Fibroblast of pulmonary artery (primary cell): ENCODE data around the gene FANCD2OS.

Source experiments
- DNase-seq: peaks from one replicate; pipeline ENCODE4 v3.0.0-alpha.2; 2010; ENCODE audit warnings: low read depth
- H3K4me3 ChIP-seq: replicated peaks from 2 replicates; pipeline ENCODE4 v1.5.1; 2011; ENCODE audit warnings: low read depth, mild to moderate bottlenecking, control low read depth, low read length, moderate library complexity
- CTCF ChIP-seq: IDR thresholded peaks from 2 replicates; pipeline ENCODE4 v1.5.1; 2011; ENCODE audit warnings: mild to moderate bottlenecking, control low read depth, low read length, inconsistent platforms; ENCODE audit errors: missing control alignments

FANCD2OS gene

GRCh38 chr3:10121064-10121463 lies 13.0 kb upstream of the FANCD2OS start:
- TF ChIP-seq CTCF: no peak
- no peak for DNase-seq
- no peak overlapping the region for H3K4me3 ChIP-seq

DNA sequence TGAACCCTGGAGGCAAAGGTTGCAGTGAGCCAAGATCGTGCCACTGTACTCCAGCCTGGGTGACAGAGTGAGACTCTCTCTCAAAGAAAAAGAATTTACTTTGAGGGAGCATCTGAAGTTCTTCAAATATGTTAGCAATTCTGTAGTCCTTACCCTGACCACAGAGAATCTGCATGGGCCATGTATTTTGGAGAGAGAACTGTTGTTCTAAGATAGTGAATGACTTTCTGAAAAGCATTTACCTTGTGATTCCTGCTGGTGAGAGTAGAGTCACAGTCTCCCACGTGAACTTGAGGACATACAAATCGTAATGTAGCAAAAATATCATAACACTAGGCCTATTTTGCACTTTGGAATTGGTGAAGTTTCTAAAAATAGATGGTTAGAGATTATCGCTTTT lies 11.3 kb upstream of the FANCD2OS start:
- no peak for DNase-seq
- TF ChIP-seq CTCF: no peak
- no peak overlapping the region for H3K4me3 ChIP-seq

DNA sequence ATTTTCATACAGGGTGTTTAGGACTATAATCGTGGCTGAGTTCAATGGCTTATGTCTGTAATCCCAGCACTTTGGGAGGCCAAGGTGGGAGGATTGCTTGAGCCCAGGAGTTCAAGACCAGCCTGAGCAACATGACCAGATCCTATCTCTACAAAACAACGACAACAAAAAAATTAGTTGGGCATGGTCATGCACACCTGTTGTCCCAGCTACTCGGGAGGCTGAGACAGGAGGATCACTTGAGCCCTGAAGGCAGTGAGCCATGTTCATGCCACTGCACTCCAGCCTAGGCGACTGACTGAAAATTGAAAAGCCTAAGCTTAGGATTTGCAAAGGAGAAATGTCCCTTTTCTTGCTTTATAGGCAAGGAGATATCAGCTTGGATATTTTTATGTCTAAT lies 8.9 kb upstream of the FANCD2OS start:
- DNase-seq: no peak
- TF ChIP-seq CTCF: no peak
- H3K4me3 ChIP-seq: peak overlapping the region; percentile 83

DNA sequence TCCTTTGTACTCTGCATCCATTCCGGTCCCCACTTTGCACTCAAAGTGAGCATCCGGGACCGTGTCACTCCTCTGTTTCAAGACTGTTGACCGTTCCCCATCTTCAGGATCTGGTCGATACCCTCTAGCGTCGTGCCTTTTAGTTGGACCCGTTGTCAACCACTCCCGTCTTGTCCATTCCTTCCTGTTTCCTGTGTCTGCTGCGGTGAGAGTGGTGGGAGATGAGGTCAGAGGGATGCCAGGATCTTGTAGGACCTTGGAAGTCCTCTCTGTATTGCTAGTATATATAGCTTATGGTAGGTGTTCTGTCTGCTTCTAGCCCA lies 8.0 kb upstream of the FANCD2OS start:
- H3K4me3 ChIP-seq: peak overlapping the region; percentile 83
- no peak for TF ChIP-seq CTCF
- DNase-seq: peak; percentile 33

DNA sequence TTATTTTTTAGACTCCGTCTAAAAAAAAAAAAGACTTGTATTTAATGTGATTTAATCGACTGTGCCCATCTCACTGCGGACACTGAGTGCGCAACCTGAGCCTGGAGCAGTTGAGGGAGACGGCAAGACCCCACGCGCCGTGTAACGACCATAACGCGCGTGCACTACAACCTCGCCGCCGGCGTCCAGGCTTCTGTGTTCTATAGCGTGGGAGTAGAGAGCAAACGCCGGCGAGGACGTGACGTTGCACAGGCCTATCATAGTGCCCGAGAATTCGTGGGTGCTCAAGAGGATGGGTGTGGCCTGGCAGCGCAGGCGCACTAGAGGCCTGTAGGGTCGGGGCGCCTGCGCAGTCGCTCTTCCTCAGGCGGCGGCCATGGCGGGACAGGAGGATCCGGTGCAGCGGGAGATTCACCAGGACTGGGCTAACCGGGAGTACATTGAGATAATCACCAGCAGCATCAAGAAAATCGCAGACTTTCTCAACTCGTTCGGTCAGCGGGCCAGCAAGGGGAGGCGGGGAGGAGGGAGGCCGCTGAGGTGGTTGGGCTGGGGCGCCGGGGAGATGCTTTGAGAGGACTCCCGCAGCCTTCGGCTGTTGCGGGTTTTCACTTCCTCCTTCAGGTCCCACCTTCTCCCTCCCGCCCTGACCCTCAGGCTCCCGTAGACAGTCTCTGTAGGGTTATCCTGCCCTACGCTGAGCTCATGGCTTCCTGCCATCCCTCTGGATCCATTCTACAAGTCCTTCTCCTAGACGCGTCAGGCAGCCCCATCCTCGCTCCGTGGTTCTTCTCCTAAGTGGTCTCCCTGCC lies 7.5 kb upstream of the FANCD2OS start, which contains the start of gene BRK1:
BRK1 (plus strand) TSS at position 350 of the 812 bp plus-strand sequence; CDS start at position 377, 27 bp downstream.
- peak within 1 kb of the TSS; percentile 83 for H3K4me3 ChIP-seq
- peak; percentile 98 for DNase-seq
- TF ChIP-seq CTCF: no peak

GRCh38 chr3:10106919-10107318 lies 1.1 kb downstream of the FANCD2OS start:
- no peak for DNase-seq
- no peak overlapping the region for H3K4me3 ChIP-seq
- no peak for TF ChIP-seq CTCF

DNA sequence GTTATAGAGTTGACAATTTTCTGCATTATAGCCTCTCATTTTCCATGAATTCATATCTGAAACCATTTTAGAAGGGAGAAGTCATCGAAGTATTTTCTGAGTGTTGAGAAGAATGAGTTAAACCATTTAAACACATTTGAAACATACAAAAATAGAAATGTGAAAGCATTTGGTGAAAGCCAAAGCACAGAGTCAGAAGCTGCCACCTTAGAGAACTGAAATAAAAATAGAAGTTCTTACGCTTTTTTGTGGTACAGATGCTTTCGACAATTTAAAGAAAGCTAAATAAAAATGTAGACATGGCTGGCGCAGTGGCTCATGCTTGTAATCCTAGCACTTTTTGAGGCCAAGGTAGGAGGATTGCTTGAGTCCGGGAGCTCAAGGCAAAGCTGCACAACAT lies 9.0 kb downstream of the FANCD2OS start:
- H3K4me3 ChIP-seq: no peak overlapping the region
- no peak for TF ChIP-seq CTCF
- DNase-seq: no peak
